Stimulated activated CD8-positive, alpha-beta memory T cell treated with anti-CD3 and anti-CD28 coated beads, Interleukin-4, amount 100 ng/mL, for 1 hour (primary cell): ENCODE data around the gene CADM4.
"Not testable (repeated sequence)": the region's sequence is repeated elsewhere in the genome, so short reads cannot be mapped to it uniquely, and the experiment has no call there.

Experiments used
- DNase-seq, 2 donors: peaks; one replicate each; pipeline ENCODE4 v3.0.0-alpha.2; 2020; ENCODE audit warnings: low read depth in 2 of 2, low spot score in 1 of 2

Gene CADM4

DNA sequence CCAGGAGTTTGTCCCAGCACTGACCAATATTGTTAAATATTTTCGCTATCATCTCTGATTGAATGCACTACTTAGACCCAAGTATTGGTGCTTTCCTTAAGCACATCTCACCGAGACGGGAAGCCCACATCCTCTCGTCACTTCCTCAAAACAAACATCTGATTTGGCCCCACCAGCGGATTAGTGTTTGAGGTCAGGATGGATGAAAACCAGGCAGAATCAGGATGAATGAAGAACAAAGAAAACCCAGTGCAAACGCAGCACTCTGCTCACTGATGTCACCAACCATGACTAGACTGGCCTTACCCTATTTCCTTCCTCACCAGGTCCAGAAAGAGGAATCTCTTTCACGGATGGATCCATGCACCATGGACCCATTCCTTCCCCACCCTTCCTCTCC is 24.4 kb upstream of the CADM4 start:
- no peak for DNase-seq

DNA sequence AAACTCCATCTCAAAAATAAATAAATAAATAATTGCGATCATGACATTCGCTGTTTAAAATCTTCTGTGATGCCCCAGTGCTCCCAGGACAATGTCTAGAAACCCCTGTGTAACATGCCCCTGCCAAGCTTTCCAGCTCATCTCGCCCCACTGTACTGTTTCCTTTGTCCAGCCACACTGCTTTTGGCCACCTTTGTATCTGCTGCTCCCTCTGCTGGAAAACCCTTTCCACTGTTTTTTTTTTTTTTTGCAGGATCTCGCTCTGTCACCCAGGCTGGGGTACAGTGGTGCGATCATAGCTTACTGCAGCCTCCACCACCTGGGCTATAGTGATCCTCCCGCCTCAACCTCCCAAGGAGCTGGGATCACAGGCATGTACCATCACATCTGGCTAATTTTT is 22.8 kb upstream of the CADM4 start:
- DNase-seq, result no peak

- DNase-seq, result no peak
Observed at GRCh38 chr19:43660971-43661360, 21.3 kb upstream of the CADM4 start.

- no peak for DNase-seq
Observed at GRCh38 chr19:43660301-43660970, 20.8 kb upstream of the CADM4 start.

DNA sequence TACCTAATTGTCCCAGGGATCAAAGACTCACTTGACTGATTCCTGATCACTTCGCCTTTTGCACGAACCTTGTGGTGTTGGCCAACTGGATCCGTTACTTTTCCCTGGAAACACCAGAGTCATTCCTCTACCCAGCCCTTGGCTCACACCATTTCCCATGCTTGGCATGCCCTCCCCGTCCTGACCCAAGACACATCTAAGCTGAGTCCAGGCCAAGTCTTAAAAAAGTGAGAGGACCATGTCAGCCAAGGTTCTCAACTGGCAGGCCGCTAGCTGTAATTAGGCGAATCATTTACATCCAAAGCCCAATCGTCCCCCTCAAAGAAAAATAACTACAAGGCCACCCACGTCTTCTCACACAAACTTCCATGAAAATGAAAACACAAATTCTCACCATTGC is 18.8 kb upstream of the CADM4 start:
- no peak for DNase-seq

GRCh38 chr19:43658001-43658400 is 18.4 kb upstream of the CADM4 start:
- no peak for DNase-seq

DNA sequence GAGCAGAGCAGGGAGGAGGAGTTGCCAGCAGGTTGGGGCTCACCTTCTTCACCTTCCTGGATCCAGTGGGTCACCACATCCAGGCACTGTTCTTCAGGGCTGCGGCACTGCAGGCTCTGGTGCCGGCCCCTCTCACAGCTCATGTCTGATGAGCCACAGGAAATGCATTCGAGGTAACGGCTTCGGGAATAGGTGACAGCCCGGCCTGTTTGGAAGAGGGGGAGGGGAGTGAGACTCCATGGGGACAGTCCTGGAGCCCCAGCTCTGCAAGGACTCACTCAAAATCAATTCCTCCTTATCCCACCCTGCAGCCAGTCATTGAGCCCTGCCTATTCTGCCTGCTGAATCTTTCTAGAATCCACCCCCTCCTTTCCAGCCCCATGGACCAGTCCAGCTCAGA is 16.8 kb upstream of the CADM4 start:
- DNase-seq, result no peak

DNA sequence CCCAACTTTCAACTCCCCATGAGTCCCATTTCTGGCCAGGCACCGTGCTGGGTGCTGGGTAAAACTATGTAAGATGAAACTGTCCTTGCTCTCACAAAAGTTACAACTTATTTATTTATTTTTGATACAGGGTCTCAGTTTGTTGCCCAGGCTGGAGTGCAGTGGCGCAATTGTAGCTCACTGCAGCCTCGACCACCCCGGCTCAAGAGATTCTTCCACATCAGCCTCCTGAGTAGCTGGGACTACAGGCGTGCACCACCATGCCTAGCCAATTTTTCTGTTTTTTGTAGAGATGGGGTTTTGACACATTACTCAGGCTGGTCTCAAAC is 12.9 kb upstream of the CADM4 start:
- DNase-seq, result no peak

DNA sequence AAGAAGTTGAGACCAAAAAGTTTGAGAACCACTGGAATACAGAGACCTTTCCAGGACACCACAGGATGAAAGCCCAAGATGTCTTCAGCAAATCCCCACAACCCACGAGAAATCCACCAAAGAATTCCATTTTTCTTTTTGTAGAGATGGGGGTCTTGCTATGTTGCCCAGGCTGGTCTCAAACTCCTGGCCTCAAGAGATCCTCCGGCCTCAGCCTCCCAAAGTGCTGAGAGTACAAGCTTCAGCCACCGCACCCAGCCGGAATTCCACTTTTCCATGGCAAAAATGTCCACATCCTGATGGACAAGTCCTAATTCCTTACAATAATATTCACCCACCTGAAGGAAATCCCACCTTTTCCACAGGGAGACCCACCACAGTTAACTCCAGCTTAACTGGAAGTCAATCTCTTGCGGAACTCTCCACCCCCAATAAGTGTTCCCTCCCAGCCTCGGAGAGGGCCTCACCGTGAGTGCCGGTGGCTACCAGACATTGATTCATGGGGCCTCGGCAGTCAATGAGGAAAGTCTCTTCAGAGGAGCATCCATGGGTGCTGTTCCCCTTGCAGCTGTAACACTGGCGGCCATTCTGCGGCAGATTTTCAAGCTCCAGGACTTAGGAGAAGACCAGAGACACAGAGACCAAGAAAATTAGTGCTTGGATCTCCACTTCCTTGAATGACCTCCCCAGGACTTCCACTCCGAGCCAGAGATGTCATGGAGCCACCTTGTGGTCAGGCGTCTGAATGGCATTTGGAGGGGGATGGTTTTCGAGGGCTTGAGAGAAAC is 12.3 kb upstream of the CADM4 start:
- DNase-seq, result peak in 1 of 2 donors; percentile 12

DNA sequence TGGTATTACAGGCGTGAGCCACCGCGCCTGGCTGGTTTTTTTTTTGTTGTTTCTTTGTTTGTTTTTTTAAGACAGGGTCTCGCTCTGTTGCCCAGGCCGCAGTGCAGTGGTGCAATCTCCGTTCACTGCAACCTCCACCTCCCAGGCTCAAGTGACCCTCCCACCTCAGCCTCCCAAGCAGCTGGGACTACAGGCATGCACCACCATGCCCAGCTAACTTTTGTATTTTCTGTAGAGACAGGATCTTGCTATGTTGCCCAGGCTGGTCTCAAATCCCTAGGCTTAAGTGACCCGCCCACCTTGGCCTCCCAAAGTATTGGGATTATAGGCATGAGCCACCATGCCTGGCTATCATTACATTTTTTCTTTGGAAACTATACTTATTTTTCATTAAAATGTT is 10.6 kb upstream of the CADM4 start:
- DNase-seq, result not testable (repeated sequence)

DNA sequence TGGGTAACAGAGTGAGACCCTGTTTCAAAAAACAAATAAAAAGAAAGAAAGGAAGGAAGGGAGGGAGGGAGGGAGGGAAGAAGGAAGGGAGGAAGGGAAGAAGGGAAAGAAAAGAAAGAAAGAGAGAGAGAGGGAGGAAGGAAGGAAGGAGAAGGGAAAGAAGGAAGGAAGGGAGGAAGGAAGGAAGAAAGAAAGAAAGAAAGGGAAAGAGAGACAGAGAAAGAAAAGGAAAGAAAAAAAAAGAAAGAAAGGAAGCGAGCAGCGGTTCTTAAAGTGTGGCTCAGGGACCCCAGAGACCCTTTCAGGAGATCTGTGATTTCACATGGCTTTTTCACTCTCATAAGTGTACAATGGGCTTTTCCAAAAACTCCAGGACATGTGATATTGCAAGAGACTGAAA is 9.9 kb upstream of the CADM4 start:
- DNase-seq, result no peak

GRCh38 chr19:43648633-43649032 is 9.0 kb upstream of the CADM4 start:
- DNase-seq, result no peak

DNA sequence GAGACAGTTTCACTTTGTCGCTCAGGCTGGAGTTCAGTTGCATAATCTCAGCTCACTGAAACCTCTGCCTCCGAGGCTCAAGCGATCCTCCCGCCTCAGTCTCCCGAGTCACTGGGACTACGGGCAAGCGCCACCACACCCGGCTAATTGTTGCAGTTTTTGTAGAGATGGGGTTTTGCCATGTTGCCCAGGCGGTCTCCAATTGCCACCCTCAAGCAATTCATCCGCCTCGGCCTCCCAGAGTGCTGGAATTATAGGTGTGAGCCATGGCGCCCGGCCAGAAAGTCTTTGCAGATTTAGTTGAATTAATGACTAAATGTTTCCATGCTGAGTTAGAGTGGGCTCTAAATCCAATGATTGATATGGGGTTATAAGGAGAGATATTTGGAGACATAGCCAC is 4.5 kb upstream of the CADM4 start:
- DNase-seq, result no peak

GRCh38 chr19:43643326-43643725 is 3.7 kb upstream of the CADM4 start:
- no peak for DNase-seq

- DNase-seq, result no peak
Observed at GRCh38 chr19:43642531-43642930, 2.9 kb upstream of the CADM4 start.

DNA sequence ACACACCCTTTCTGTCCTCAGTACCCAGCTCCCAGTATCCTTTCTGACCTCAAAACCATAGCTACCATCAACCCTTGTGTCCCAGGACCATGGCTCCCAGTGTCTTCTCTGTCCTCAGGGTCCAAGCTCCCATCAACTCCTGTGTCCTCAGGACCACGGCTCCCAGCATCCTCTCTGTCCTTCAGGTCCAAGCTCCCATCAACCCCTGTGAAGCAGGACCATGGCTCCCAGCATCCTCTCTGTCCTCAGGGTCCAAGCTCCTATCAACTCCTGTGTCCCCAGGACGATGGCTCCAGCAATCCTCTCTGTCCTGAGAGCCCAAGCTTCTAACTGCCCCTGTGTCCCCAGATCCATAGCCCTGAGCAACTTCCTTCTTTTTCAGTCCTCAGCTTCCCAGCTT is 1.7 kb upstream of the CADM4 start:
- DNase-seq, result no peak

DNA sequence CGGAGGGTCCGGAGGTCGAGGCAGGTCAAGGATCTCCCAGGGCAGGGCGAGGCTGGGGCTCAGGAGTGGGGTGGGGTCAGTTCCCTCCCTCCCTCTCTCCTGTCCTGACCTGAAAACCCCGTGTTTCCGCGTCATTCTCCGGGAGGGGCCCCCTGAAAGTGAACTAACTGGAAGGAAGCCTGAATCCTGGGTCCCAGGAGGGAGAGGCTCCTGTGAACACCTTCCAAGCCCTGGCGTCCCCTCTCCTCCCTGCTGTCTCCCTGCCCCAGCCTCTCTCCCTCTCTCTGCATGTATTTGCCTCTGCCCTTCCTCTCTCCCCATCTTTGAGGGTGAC is 741 bp upstream of the CADM4 start:
- no peak for DNase-seq

DNA sequence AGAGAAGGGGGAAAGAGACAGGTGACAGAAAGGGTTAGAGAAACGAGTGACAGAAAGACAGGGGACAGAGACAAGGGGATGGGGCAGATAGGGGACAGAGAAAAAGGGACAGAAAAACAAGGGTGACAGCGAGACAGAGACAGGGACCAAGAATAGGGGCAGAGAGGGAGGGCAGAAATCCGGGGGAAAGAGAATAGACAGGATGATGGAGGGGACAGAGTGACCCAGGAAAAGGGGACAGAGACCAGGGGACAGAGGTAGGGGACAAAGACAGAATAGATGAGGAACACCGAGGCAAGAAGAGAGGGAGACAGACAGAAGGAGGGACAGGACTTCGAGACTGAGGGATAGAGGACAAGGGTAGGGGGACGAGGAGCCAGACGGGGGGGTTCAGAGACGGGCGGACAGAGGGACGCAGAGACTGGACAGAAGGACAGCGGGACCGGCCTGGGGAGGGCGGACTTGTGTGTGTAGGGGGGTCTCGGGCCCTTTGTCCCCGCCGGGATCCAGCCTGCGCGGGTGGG is 593 bp downstream of the CADM4 start:
- no peak for DNase-seq

DNA sequence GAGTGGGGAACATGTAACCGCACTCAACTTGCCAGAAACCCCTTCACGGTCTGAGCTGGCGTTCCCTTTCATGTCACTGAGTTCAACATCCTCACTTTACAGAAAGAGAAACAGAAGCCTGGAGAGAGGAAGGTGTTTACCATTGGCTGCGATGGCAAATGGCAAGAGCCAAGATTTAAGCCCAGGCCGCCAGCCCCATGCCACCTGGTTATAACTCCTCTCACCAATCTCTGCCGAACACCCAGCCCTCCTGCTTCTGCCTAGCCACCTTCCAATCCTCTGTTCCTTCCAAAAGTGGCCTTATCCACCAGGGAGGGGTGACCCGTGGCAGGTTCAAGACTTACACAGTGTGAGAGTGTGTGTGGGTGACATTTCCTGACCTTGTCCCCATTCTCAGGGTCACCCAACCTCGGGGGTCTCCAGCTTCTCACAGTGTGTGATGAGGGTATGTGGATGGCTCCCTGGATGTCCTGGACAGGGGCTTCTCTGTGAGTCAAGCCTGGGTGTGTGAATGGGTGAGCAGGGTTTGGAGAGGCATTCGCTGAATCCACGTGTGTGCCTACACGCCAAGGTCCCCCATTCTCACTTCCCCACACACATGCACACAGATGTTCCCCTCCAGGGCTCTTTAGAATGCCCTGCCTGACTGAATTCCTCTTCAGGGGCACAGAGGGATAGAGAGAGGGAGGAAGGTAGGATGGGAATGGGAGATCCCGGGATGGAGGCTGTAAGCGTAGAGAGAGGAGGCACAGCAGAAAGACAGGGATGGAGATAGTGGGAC is 1.2 kb downstream of the CADM4 start:
- no peak for DNase-seq

GRCh38 chr19:43636121-43636683 is 3.4 kb downstream of the CADM4 start:
- no peak for DNase-seq

GRCh38 chr19:43635561-43635940 is 4.1 kb downstream of the CADM4 start:
- DNase-seq, result not testable (repeated sequence)
